ENCODE data around the gene SLC7A5. TPM values are rescaled to one million over a fixed set of nuclear protein-coding genes. Genes with fewer than 3 reads are reported as not detected.

SLC7A5 gene
- total and polyA plus RNA-seq, 12 donors: 1.2 to 15.3 (median 4.1) TPM

DNA sequence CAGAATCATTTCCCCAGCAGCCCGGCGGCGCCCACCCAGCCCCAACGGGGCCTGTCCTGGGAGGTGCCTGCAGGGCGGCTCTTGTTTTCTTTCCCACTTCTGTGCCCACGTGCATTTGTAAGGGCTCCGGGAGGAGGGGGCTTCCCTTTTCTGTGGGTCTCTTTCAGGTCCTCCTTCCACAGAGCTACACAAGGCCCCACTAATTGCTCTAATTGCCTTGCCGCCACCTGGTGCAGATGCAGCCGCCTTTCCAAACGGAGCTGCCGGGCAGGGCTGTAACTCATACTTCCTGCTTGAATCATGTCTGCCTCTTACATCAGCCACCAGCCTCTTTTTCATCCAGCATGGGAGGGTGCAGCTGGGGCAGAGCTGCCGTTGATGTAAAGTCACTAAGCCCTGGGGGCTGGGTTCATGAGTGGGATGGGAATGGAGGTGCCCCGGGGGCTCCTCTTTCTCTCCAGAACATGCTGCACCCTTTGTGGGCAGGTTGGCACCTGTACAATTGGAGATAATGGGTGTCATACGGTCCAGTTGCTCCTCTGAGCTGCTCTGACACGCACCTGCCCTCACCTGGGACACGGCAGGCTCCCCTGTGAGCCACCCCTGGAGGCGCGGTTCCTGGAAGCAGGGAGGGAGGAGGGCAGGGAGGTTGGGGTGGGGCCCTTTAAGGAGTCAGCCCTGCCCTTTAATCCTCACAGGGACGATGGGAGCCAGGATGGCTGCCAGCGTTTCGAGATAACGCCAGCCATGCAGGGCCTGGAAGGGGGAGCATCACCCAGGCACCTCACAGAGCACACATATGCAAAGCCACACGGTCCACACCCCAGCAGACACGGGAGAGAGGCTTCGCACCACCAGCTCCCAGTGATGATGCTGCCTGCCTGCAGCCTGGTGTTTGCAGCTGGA lies 62.4 kb downstream of the SLC7A5 start:
- intact Hi-C loops (cut with DNase I): no loop called here
- DNase-seq (peak; percentile 62), ATAC-seq (peak; percentile 54 to 94 (median 89))
- 14 to 15% methylated on average over 25 of the region's 25 CpGs for WGBS, 2 donors
- Histone ChIP-seq H3K27ac (peak overlapping the region in 9 of 10 donors; percentile 32 to 79 (median 68)), H3K27me3 (peaks cover 0 to 13% (median 5%) of the 10 kb centered on the region in 7 donors), H3K9me3 (no peaks in the 10 kb centered on the region), H3K4me1 (peaks cover 0 to 25% (median 14%) of the 10 kb centered on the region in 9 donors), H3K4me3 (peak overlapping the region in 9 of 10 donors; percentile 24 to 58 (median 54)), H3K36me3 (no peaks in the 10 kb centered on the region)
- no peak for TF ChIP-seq CTCF (IDR thresholded peaks at IDR 0.05)

GRCh38 chr16:87806261-87806640 lies 63.1 kb downstream of the SLC7A5 start:
- intact Hi-C loops (cut with DNase I): no loop called here
- H3K4me1 ChIP-seq: peaks cover 0 to 25% (median 14%) of the 10 kb centered on the region in 9 donors
- H3K27ac ChIP-seq: peak overlapping the region in 7 of 10 donors; percentile 55 to 79 (median 73)
- peak overlapping the region in 9 of 10 donors; percentile 24 to 58 (median 54) for H3K4me3 ChIP-seq
- WGBS, 2 donors: 42 to 44% methylated on average over 16 of the region's 16 CpGs
- peaks cover 0 to 13% (median 5%) of the 10 kb centered on the region in 7 donors for H3K27me3 ChIP-seq
- no peaks in the 10 kb centered on the region for H3K9me3 ChIP-seq
- no peak for TF ChIP-seq CTCF (IDR thresholded peaks at IDR 0.05)
- no peaks in the 10 kb centered on the region for H3K36me3 ChIP-seq
- ATAC-seq: peak in 5 of 8 donors; percentile 5 to 39 (median 10)
- no peak for DNase-seq

GRCh38 chr16:87803385-87803784 lies 65.9 kb downstream of the SLC7A5 start:
- H3K4me1 ChIP-seq: peaks cover 0 to 19% (median 14%) of the 10 kb centered on the region in 9 donors
- peaks cover 0 to 8% (median 0%) of the 10 kb centered on the region in 7 donors for H3K27me3 ChIP-seq
- no peak overlapping the region for H3K4me3 ChIP-seq
- H3K9me3 ChIP-seq: peaks cover 0 to 3% (median 0%) of the 10 kb centered on the region in 11 donors
- DNase-seq: no peak
- no peaks in the 10 kb centered on the region for H3K36me3 ChIP-seq
- no peak for ATAC-seq
- TF ChIP-seq CTCF (IDR thresholded peaks at IDR 0.05): no peak
- intact Hi-C loops (cut with DNase I): no loop called here
- 86 to 87% methylated on average over 5 of the region's 5 CpGs for WGBS, 2 donors
- no peak overlapping the region for H3K27ac ChIP-seq

DNA sequence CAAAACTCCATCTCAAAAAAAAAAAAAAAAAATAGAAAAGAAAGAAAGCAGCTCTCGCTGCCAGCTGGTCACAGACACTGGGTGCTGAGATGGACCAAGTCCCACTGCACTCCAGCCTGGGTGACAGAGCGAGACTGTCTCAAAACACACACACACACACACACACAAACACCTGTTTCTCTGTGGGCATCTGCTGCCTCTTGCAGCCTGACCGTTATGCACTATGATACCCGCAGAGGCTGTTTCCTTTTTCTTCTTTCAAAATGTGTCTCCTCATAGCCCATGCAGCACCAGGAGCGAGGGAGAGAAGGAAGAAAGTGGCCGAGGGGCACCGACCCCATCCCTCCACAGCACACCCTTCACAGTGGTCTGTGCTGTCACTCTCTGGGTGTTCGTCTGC lies 66.6 kb downstream of the SLC7A5 start:
- ATAC-seq: no peak
- no peak for TF ChIP-seq CTCF (IDR thresholded peaks at IDR 0.05)
- H3K4me3 ChIP-seq: no peak overlapping the region

More for the DNA sequence above, 66.6 kb downstream of the SLC7A5 start:
- Histone ChIP-seq H3K9me3 (peaks cover 0 to 3% (median 0%) of the 10 kb centered on the region in 11 donors), H3K27ac (no peak overlapping the region), H3K36me3 (no peaks in the 10 kb centered on the region), H3K27me3 (peaks cover 0 to 8% (median 0%) of the 10 kb centered on the region in 7 donors), H3K4me1 (peaks cover 0 to 19% (median 14%) of the 10 kb centered on the region in 9 donors)
- DNase-seq: no peak
- 83 to 89% methylated on average over 8 of the region's 8 CpGs for WGBS, 2 donors
- intact Hi-C loops (cut with DNase I): no loop called here
